Spleen (tissue), 7 donors: ENCODE results near the gene ADAMTS20.

Experiments
- POLR2AphosphoS5 ChIP-seq, 3 donors: sonication (generic); formaldehyde crosslinking; IDR thresholded peaks; one replicate each; pipeline ENCODE4 v1.5.1; 2017; ENCODE audit warnings: antibody characterized with exemption in 3 of 3
- TF ChIP-seq, protein P1 (sequence below), 11 experiments: fragments of 200-600 bp in 7 of 11; fragments of 450-650 bp in 4 of 11; sonication (generic) in 4 of 11; IDR thresholded peaks in 8 of 11; conservative IDR thresholded peaks in 3 of 11; 1 replicate in 7 of 11; 2 replicates in 4 of 11; pipeline versions ENCODE4 v1.4.0 to v1.8.0; 2016 to 2021; ENCODE audit warnings: antibody characterized with exemption in 11 of 11, inconsistent platforms in 4 of 11, mild to moderate bottlenecking in 1 of 11
- donor health status: DM: no; HTN: no; CAD: no; lungs with moderate emphysema.
- donor health status: DM: no; HTN: no; CAD: no.
- donor health status: DM: no; HTN: no; CAD: no.

- TF ChIP-seq, protein P1, sequence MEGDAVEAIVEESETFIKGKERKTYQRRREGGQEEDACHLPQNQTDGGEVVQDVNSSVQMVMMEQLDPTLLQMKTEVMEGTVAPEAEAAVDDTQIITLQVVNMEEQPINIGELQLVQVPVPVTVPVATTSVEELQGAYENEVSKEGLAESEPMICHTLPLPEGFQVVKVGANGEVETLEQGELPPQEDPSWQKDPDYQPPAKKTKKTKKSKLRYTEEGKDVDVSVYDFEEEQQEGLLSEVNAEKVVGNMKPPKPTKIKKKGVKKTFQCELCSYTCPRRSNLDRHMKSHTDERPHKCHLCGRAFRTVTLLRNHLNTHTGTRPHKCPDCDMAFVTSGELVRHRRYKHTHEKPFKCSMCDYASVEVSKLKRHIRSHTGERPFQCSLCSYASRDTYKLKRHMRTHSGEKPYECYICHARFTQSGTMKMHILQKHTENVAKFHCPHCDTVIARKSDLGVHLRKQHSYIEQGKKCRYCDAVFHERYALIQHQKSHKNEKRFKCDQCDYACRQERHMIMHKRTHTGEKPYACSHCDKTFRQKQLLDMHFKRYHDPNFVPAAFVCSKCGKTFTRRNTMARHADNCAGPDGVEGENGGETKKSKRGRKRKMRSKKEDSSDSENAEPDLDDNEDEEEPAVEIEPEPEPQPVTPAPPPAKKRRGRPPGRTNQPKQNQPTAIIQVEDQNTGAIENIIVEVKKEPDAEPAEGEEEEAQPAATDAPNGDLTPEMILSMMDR (IDR thresholded peaks at IDR 0.05 in 8 of 11, conservative IDR thresholded peaks at IDR 0.05 in 3 of 11) = no peak
- no peak for TF ChIP-seq POLR2AphosphoS5 (IDR thresholded peaks at IDR 0.05)
Observed at GRCh38 chr12:43361031-43361710, 190.8 kb downstream of the ADAMTS20 start.
